H1 (cell line): Measurements from ENCODE around the gene GSTO2. TPM values are rescaled to one million over a fixed set of nuclear protein-coding genes. Genes with fewer than 3 reads are reported as not detected.

Source experiments
- BRCA1 ChIP-seq: IDR thresholded peaks from 2 replicates; pipeline ENCODE4 v1.6.1; 2012; ENCODE audit warnings: low read depth, low read length, improper control_type of control experiment
- CHD1 ChIP-seq: IDR thresholded peaks from 2 replicates; pipeline ENCODE4 v1.6.1; 2012; ENCODE audit warnings: low read depth, low read length, improper control_type of control experiment
- EP300 ChIP-seq, 2 experiments: IDR thresholded peaks; 1 replicate in 1 of 2; 2 replicates in 1 of 2; pipeline ENCODE4 v1.6.1; 2011 to 2012; ENCODE audit warnings: low read depth in 2 of 2, low read length in 2 of 2, mild to moderate bottlenecking in 2 of 2, borderline replicate concordance in 1 of 2, inconsistent platforms in 1 of 2, moderate library complexity in 1 of 2
- NANOG ChIP-seq: IDR thresholded peaks from 2 replicates; pipeline ENCODE4 v1.6.1; 2011; ENCODE audit warnings: low read length, low read depth, mild to moderate bottlenecking, inconsistent platforms; ENCODE audit not compliant: insufficient read depth, poor library complexity, severe bottlenecking
- POLR2AphosphoS5 ChIP-seq: IDR thresholded peaks from 2 replicates; pipeline ENCODE4 v1.6.1; 2011; ENCODE audit warnings: low read depth, low read length
- ZNF274 ChIP-seq: IDR thresholded peaks from 2 replicates; pipeline ENCODE4 v1.7.0; 2012; ENCODE audit warnings: low read length, borderline replicate concordance; ENCODE audit errors: extremely low read depth
- polyA plus RNA-seq, 7 experiments: library from polyadenylated mRNA; depleted of rRNA in 3 of 7; stranded (reverse) in 5 of 7; unstranded in 2 of 7; fragments of >200 nt in 5 of 7; fragments of 200-250 nt in 2 of 7; gene quantifications; 1 replicate in 5 of 7; 2 replicates in 1 of 7; 4 replicates in 1 of 7; pipeline versions ENCODE4 v1.2.1 to v1.2.3, GENCODE V29; 2011 to 2013; ENCODE audit warnings: missing spikeins in 2 of 7, mixed read lengths in 2 of 7
- total RNA-seq: library from RNA; stranded (reverse); fragmentation: NEBNext Ultra II Directional; extraction: Animal tissue kit (Norgen Biotek cat#: 25700); gene quantifications from 2 replicates; pipeline ENCODE4 v1.2.1, GENCODE V29; 2021
- TF ChIP-seq, protein P1 (sequence below): fragments of 300-600 bp; sonication (generic); IDR thresholded peaks from 2 replicates; pipeline ENCODE4 v1.7.1; 2012; ENCODE audit warnings: low read length, moderate library complexity, mild to moderate bottlenecking, inconsistent platforms; ENCODE audit not compliant: insufficient replicate concordance

The GSTO2 gene
- total and polyA plus RNA-seq, 2 of the 8 experiments (the other 6 are each of a cell fraction or from before 2014, with no cell fraction given), result 13.1 to 41.7 TPM

DNA sequence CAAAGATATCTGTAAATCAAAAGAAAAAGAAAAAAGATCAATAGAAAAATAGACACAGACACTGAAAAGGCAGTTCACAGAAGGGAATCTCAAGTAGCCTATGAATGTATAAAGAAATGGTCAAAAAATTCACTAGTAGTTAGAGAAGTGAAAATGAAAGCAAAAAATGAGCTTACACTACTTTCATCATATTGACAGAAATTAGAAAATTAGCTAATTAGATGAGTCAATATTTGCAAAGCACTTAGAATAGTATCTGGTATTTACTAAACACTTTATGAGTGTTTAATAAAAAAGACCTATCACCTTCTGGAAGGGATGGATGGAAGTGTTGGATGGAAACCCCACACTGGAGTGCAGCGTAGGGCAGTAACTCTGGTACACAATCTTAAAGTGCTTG, 82.9 kb downstream of the GSTO2 start (continued):
- no peak for TF ChIP-seq CHD1
- TF ChIP-seq EP300 (IDR thresholded peaks at IDR 0.05; ENCODE audit: borderline replicate concordance in 1 of 2, low read depth in 2 of 2, low read length in 2 of 2), result no peak
- no peak for TF ChIP-seq ZNF274
- no peak for TF ChIP-seq BRCA1
- TF ChIP-seq POLR2AphosphoS5, result no peak
- TF ChIP-seq, protein P1, sequence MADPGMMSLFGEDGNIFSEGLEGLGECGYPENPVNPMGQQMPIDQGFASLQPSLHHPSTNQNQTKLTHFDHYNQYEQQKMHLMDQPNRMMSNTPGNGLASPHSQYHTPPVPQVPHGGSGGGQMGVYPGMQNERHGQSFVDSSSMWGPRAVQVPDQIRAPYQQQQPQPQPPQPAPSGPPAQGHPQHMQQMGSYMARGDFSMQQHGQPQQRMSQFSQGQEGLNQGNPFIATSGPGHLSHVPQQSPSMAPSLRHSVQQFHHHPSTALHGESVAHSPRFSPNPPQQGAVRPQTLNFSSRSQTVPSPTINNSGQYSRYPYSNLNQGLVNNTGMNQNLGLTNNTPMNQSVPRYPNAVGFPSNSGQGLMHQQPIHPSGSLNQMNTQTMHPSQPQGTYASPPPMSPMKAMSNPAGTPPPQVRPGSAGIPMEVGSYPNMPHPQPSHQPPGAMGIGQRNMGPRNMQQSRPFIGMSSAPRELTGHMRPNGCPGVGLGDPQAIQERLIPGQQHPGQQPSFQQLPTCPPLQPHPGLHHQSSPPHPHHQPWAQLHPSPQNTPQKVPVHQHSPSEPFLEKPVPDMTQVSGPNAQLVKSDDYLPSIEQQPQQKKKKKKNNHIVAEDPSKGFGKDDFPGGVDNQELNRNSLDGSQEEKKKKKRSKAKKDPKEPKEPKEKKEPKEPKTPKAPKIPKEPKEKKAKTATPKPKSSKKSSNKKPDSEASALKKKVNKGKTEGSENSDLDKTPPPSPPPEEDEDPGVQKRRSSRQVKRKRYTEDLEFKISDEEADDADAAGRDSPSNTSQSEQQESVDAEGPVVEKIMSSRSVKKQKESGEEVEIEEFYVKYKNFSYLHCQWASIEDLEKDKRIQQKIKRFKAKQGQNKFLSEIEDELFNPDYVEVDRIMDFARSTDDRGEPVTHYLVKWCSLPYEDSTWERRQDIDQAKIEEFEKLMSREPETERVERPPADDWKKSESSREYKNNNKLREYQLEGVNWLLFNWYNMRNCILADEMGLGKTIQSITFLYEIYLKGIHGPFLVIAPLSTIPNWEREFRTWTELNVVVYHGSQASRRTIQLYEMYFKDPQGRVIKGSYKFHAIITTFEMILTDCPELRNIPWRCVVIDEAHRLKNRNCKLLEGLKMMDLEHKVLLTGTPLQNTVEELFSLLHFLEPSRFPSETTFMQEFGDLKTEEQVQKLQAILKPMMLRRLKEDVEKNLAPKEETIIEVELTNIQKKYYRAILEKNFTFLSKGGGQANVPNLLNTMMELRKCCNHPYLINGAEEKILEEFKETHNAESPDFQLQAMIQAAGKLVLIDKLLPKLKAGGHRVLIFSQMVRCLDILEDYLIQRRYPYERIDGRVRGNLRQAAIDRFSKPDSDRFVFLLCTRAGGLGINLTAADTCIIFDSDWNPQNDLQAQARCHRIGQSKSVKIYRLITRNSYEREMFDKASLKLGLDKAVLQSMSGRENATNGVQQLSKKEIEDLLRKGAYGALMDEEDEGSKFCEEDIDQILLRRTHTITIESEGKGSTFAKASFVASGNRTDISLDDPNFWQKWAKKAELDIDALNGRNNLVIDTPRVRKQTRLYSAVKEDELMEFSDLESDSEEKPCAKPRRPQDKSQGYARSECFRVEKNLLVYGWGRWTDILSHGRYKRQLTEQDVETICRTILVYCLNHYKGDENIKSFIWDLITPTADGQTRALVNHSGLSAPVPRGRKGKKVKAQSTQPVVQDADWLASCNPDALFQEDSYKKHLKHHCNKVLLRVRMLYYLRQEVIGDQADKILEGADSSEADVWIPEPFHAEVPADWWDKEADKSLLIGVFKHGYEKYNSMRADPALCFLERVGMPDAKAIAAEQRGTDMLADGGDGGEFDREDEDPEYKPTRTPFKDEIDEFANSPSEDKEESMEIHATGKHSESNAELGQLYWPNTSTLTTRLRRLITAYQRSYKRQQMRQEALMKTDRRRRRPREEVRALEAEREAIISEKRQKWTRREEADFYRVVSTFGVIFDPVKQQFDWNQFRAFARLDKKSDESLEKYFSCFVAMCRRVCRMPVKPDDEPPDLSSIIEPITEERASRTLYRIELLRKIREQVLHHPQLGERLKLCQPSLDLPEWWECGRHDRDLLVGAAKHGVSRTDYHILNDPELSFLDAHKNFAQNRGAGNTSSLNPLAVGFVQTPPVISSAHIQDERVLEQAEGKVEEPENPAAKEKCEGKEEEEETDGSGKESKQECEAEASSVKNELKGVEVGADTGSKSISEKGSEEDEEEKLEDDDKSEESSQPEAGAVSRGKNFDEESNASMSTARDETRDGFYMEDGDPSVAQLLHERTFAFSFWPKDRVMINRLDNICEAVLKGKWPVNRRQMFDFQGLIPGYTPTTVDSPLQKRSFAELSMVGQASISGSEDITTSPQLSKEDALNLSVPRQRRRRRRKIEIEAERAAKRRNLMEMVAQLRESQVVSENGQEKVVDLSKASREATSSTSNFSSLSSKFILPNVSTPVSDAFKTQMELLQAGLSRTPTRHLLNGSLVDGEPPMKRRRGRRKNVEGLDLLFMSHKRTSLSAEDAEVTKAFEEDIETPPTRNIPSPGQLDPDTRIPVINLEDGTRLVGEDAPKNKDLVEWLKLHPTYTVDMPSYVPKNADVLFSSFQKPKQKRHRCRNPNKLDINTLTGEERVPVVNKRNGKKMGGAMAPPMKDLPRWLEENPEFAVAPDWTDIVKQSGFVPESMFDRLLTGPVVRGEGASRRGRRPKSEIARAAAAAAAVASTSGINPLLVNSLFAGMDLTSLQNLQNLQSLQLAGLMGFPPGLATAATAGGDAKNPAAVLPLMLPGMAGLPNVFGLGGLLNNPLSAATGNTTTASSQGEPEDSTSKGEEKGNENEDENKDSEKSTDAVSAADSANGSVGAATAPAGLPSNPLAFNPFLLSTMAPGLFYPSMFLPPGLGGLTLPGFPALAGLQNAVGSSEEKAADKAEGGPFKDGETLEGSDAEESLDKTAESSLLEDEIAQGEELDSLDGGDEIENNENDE, result no peak
- TF ChIP-seq NANOG, result no peak
